ENCODE results near the gene SAV1. TPM values are rescaled to one million over a fixed set of nuclear protein-coding genes. Genes with fewer than 3 reads are reported as not detected.
A peak's percentile ranks its signal among the peaks of the same experiment; 100 is the strongest.
"Not testable (repeated sequence)": the region's sequence is repeated elsewhere in the genome, so short reads cannot be mapped to it uniquely, and the experiment has no call there.

Gene SAV1
- total RNA-seq, 1 experiment from 2014 or later = 53.0 TPM

DNA sequence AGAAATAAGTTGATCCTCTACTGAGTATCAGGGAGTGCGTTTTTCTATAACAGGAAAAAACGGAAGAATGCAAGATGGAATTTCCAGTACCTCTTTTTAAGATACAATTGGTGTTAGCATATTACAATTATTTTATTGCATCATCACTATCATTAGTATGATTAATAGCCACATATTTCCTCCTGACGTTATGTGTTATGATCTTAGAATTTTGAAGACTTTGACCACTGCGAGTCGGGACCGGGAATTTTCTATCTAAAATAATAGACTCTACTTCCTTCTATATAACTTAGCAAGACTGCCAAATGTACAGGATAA, 679 bp upstream of the SAV1 start:
- DNase-seq (ENCODE audit: low read depth) = peak; percentile 49
- in situ Hi-C loops (cut with HindIII; ENCODE audit: low pct_unique_long_range_greater_than_20kb, low sequenced_read_pairs) = no loop called here

DNA sequence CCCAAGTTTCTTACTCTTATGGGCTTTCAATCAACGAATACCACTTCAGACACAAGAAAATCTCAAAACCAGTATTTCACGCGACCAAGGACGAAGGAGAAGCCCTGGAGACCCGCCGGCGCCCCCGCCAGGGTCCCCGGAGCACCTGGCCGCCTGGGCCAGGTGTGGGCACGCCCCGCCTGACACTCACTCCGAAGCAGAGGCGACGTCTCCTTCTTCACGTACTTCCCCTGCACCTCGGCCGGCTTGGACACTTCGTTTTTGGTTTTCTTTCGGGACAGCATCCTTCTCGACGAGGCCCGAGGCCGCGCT, 466 bp downstream of the SAV1 start:
- in situ Hi-C loops (cut with HindIII; ENCODE audit: low pct_unique_long_range_greater_than_20kb, low sequenced_read_pairs) = no loop called here

DNA sequence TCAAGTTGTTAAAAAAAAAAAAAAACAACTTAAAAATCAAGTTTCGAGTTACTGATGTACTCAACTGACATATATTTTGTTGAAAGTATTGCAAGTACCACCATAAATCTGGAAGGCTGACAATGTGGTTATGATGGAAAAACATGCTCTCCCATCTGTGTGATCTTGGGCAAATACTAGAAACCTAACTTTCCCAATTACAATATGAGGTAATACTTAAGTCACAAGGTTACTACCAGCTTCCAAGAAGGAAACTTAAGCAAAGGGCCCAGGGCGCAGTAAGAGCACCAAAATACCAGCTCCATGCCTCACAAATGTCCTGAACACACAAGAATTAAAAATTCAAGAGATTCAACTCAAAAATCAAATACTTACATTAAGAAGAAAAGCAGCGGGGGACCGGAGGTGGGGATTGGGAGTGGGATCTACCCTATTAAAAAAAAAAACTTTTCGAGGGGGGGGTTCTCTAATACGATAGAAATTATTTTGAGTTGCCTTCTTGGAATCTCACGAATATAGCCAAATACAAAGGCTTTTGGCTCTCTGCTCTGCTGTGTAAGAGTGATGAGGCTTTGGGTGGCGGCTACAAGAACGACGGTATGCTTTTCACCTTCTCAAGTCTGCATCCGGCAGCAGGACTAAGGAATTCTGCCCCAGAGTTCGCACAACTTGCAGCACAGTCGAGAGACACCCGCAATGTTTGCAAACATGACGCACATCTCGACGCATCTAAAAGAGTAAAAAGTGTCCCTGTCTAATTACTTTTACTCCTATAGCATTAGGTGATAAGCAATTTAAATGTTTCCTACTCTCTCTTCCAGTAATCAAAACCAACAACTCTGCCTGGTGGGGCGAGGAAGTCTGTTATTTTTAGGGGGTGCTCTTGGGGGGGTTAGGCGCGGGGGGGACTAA, 1.1 kb downstream of the SAV1 start:
- in situ Hi-C loops (cut with HindIII; ENCODE audit: low pct_unique_long_range_greater_than_20kb, low sequenced_read_pairs) = no loop called here
- peak; percentile 37 for DNase-seq (ENCODE audit: low read depth)

More for the DNA sequence above, 466 bp downstream of the SAV1 start:
- no peak for DNase-seq (ENCODE audit: low read depth)

DNA sequence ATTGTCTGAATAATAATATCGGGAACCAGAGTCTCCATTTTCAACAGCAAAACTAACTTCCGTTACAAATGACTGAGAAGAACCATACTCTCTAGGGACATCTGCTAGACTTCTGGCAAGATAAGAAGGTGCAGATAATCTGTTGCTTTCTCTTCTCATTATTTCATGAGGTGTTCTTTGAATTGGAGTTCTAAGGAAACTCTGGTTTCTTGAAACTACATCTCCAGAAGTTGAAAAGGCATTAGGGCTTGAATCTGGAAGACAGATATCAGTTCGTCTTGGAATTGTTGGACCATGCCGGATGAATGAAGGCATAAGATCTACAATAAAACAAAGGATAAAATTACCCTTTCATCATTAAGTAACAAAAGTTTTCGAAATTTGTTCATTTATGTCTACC, 2.8 kb downstream of the SAV1 start:
- in situ Hi-C loops (cut with HindIII; ENCODE audit: low pct_unique_long_range_greater_than_20kb, low sequenced_read_pairs); DNase-seq (ENCODE audit: low read depth): not testable (repeated sequence)

DNA sequence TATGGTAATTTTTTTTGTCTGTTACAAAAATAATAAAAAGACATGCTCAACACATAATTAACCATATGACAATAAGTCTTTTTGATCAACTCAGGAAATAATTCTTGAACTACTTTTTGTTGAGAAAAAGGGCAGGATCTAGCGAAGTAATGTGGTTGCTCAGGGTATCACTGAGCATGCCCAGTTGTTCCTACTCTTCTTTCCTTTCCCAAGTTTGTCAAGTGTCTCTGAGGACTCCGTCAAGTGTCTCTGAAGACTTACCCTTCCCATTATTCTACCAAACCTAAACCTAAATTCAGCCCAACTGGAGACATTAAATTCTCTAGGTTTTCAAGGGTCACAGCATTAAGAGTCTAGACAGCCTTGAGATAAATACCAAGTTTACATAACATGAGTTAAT, 3.5 kb downstream of the SAV1 start:
- DNase-seq (ENCODE audit: low read depth); in situ Hi-C loops (cut with HindIII; ENCODE audit: low pct_unique_long_range_greater_than_20kb, low sequenced_read_pairs): not testable (repeated sequence)

DNA sequence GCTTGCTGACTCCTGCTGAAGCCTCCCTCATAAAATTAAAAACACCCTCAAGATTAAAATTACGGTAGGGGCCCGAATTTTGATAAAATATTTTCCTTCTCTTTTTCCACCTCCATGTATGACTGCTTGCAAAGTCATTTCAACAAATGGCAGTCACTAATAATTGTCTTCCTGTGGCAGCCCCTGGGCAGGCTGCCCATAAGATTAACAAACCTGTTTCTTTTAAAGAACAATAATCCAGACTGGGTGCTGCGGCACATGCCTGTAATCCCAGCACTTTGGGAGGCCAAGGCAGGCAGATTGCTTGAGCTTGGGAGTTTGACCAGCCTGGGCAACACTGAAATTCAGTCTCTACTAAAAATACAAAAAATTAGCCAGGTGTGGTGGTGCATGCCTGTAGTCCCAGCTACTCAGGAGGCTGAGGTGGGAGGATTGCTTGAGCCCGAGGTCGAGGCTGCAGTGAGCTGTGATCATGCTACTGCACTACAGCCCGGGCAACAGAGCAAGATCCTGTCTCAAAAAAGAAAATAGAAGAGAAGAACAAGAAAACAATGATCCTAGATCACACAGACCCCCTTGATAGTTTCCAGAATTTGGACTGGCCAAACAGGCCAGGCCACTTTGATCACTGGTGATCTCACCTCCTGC, 8.7 kb downstream of the SAV1 start:
- no peak for DNase-seq (ENCODE audit: low read depth)
- in situ Hi-C loops (cut with HindIII; ENCODE audit: low pct_unique_long_range_greater_than_20kb, low sequenced_read_pairs) = no loop called here

DNA sequence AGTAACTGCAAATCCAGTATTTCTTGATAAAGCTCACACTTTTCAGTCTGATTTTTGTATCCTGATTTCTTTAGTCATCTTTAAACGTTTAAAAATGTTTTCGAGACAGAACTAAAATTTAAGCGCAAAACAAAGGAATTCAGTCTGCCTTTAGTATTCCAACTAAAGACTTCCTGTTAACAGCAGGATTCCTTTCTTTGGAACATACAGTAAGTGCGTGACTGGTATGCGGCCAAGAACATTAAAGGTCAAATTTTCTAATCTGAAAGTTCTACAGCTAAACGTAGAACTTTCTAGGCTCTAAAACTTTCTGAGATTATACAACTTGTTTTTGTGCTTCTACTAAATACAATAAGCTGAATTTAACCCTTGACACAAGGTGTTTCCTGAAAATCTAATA, 9.9 kb downstream of the SAV1 start:
- in situ Hi-C loops (cut with HindIII; ENCODE audit: low pct_unique_long_range_greater_than_20kb, low sequenced_read_pairs) = no loop called here
- no peak for DNase-seq (ENCODE audit: low read depth)

DNA sequence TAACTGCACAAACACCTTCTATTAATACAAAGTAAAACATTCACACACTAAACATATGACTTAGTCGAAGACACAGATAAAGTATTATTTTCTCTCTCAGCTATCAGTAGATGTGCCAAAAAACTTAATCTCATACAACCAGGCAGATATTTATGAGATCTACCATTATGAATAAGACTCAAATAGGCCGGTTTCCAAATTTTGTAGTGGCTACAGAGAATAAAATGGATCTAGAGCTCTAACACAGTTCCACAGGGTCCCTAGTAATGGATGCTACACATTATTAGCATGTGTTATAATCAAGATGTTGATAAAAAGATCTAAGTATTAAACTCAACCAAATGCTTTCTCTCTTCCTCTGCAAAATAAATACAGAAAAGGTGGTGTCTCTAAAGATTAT, 10.4 kb downstream of the SAV1 start:
- DNase-seq (ENCODE audit: low read depth) = no peak
- in situ Hi-C loops (cut with HindIII; ENCODE audit: low pct_unique_long_range_greater_than_20kb, low sequenced_read_pairs) = no loop called here

DNA sequence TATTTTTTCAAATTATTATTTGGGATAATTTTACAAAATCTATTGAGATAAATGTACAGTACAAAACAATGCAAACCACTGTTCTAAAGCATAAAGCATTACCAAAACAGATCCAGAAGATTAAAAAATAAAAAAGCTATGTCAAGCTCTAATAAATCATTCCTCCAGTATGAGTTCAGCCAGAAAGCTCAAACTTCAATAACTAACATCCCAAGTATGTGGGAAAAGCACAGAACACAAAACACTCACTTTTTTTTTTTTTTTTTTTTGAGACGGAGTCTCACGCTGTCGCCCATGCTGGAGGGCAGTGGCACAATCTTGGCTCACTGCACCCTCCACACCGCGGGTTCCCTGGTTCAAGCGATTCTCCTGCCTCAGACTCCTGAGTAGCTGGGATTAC, 11.3 kb downstream of the SAV1 start:
- in situ Hi-C loops (cut with HindIII; ENCODE audit: low pct_unique_long_range_greater_than_20kb, low sequenced_read_pairs) = no loop called here
- DNase-seq (ENCODE audit: low read depth) = no peak

DNA sequence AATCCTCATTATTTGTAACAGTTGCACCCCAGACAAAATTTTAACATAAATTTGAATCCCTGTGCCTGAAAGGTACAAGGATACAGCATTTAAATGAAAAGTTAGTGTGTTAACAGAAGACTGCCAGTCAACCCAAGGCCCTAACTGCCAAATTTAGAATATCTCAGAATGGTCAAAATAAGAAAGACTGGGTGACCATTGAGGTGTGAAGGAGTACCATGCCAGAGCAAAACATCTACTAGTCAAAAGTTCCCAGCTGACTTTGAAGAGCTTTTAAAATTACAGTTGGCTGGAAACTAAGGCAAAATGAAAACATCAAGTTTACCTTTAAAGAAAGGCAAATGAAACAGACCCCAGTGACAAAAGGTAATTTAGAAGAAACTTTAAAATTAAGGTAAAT, 18.4 kb downstream of the SAV1 start:
- DNase-seq (ENCODE audit: low read depth) = no peak
- in situ Hi-C loops (cut with HindIII; ENCODE audit: low pct_unique_long_range_greater_than_20kb, low sequenced_read_pairs) = no loop called here

DNA sequence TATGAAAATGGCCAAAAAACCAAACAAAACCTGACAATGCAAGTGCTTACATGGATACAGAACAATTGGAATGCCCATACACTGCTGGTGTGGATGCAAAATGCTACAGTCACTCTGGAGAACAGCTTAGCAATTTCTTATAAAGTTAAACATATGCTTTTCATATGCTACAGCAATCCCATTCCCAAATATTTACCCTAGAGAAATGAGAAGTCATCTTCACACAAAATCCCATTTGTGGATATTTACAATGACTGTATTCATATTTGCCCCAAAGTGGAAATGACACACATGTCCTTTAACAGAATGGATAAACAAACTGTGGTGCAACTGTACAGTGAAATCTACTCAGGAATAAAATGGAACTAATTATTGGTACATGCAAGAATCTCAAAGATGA, 20.4 kb downstream of the SAV1 start:
- no peak for DNase-seq (ENCODE audit: low read depth)
- in situ Hi-C loops (cut with HindIII; ENCODE audit: low pct_unique_long_range_greater_than_20kb, low sequenced_read_pairs) = no loop called here

DNA sequence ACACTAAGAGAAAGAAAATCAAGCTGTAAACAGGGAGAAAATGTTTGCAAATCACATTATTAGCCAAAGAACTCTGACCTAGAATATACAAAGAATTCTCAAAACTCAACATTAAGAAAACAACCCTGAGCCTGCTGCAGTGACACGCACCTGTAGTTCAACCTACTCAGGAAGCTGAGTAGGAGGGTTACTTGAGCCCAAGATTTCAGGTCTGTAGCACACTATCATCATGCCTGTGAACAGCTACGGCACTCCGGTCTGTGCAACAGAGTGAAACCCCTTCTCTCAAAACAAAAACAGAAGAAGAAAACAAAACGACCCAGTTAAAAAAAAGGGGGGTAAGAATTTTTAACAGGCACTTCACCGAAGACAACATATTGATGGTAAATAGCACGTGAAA, 20.8 kb downstream of the SAV1 start:
- no peak for DNase-seq (ENCODE audit: low read depth)
- in situ Hi-C loops (cut with HindIII; ENCODE audit: low pct_unique_long_range_greater_than_20kb, low sequenced_read_pairs) = no loop called here

DNA sequence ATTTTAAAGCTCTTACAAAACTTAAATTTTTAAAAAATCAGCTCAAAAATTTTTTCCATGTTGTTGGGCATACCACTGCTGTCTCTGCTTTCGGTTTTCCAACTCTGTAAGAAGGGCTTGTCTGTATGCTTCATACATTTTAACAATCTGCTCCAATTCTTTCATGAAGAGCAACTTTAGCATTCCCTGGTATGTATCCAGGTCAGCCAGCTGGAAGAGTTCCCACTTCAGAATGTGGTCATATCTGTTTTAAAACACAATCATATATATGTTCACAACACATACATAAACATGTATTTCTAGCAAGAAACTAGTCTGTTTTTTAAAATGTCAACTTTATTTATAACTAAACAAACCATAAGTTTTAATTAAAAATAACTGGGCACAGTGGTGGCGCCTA, 33.0 kb downstream of the SAV1 start:
- in situ Hi-C loops (cut with HindIII; ENCODE audit: low pct_unique_long_range_greater_than_20kb, low sequenced_read_pairs) = no loop called here
- no peak for DNase-seq (ENCODE audit: low read depth)

DNA sequence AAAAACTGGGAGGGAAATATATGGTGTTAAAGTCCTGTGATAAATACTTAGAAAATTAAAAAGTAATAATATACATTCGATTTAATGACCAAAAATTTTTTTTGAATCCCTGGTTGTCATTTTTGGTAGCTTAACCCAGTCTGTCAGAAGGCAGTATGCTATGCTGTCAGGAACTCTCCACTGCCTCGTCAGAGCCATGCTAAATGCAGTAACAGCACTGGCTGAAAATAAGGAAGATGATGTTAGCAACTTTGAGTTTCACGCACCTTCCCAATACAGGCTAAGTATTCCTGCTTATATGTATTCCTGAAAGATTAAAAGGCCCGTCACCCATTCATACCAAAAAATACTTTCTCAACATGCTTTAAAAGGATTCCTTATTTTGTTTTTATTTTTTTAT, 34.2 kb downstream of the SAV1 start:
- in situ Hi-C loops (cut with HindIII; ENCODE audit: low pct_unique_long_range_greater_than_20kb, low sequenced_read_pairs) = no loop called here
- DNase-seq (ENCODE audit: low read depth) = no peak

DNA sequence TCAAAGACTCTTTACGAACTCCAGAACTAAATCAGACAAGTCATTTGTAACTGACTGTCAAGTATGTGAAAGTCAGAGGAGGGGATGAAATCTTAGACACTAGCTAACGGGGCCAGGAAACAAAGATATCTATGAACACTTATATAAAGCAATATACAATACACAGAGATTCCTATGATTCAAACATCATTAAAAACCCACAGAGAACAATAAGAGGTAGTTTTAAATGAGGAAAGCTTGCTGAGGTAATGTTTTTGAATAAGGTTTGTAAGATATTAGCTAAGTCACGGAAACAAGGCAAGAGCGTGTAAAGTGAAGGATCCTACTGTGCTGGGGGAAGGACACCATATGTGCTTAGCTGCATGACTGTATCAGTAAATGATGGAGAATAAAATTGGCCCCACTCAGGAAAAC, 36.7 kb downstream of the SAV1 start:
- DNase-seq (ENCODE audit: low read depth) = no peak
- in situ Hi-C loops (cut with HindIII; ENCODE audit: low pct_unique_long_range_greater_than_20kb, low sequenced_read_pairs) = no loop called here

DNA sequence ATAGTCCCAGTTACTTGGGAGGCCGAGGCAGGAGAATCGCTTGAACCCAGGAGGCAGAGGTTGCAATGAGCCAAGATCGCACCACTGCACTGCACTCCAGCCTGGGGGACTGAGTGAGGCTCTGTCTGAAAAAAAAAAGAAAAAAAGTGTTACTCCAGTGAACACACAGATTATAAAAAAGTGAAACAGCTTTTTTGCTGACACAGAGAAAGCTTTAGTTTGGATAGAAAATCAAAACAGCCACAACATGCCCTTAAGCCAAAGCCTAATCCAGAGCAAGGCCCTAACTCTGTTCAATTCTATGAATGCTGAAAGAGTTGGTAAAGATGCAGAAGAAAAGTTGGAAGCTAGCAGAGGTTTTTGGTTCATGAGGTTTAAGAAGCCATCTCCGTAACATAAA, 43.2 kb downstream of the SAV1 start:
- DNase-seq (ENCODE audit: low read depth); in situ Hi-C loops (cut with HindIII; ENCODE audit: low pct_unique_long_range_greater_than_20kb, low sequenced_read_pairs): not testable (repeated sequence)

DNA sequence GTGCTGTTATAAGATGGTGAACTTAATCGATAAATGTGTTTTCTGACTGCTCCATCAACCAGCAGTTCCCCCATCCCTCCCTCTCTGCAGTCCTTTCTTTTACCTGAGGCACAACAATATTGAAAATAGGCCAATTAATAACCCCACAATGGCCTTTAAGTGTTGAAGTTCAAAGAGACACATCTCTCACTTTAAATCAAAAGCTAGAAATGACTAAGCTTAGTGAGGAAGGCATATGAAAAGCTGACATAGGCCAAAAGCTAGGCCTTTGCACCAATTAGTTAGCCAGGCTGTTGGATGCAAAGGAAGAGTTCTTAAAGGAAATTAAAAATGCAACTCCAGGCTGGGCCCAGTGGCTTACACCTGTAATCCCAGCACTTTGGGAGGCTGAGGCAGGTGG, 43.7 kb downstream of the SAV1 start:
- in situ Hi-C loops (cut with HindIII; ENCODE audit: low pct_unique_long_range_greater_than_20kb, low sequenced_read_pairs) = no loop called here

DNA sequence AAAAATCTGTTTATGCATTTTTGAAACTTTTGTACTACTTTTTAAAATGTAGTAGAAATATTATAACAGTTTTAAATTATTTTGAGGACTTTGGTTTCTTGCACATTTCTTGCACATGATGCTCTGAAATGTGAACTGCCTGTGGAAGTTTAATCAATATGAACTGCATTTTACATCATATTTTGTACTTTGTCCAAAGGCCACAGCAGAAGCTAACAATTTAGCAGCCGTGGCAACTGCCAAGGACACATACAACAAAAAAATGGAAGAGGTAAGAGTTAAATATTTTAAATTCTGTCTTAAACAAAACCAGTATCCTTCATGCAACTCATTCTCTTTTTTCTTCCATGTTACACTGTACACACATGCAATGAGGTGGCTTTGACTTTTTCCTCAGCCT, 45.1 kb downstream of the SAV1 start:
- in situ Hi-C loops (cut with HindIII; ENCODE audit: low pct_unique_long_range_greater_than_20kb, low sequenced_read_pairs) = no loop called here
- no peak for DNase-seq (ENCODE audit: low read depth)

More for the DNA sequence above, 43.7 kb downstream of the SAV1 start:
- no peak for DNase-seq (ENCODE audit: low read depth)

DNA sequence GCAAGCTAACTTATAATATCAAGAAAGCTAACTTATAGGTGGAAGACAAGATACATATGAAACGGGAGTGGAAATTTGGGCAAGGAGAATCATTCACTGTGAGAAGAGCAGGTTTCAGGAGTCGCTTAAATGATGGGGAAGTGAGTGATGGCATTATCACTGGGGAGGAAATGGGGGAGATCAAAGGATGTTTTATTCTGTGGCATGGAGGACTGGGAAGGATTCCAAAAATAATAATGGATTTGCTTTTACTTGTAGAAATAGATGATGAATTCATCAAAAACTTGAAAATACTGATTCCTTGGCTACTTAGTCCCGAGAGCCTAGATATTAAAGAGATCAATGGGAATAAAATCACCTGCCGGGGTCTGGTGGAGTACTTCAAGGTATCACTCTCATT, 47.8 kb downstream of the SAV1 start:
- peak; percentile 5 for DNase-seq (ENCODE audit: low read depth)
- in situ Hi-C loops (cut with HindIII; ENCODE audit: low pct_unique_long_range_greater_than_20kb, low sequenced_read_pairs) = no loop called here

DNA sequence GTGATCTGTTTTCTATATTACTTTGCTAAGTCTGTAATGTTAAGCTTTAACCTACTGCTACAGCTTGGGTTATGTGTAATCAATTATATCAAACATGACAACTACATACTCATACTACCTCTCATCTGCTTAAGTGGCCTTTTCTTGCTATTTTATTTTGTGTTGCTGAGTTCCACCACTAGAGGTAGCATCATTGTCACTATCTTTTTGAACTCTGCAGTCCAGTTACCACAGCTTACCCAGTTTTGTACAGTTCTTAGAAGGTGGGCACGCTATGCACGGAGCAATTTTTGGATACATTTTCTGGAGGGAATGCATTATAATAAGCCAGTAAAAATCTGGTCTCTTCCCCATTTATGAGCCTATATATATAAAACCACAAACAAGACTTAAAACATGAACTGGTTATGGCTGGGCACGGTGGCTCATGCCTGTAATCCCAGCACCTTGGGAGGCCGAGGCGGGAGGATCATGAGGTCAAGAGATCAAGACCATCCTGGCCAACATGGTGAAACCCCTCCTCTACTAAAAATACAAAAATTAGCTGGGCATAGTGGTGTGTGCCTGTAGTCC, 48.5 kb downstream of the SAV1 start:
- peak; percentile 33 for DNase-seq (ENCODE audit: low read depth)
- in situ Hi-C loops (cut with HindIII; ENCODE audit: low pct_unique_long_range_greater_than_20kb, low sequenced_read_pairs) = no loop called here

Data from Caki2 (cell line).